Measurements from ENCODE around the gene SCYL2. TPM values are rescaled to one million over a fixed set of nuclear protein-coding genes. Genes with fewer than 3 reads are reported as not detected.
"Not testable (repeated sequence)": the region's sequence is repeated elsewhere in the genome, so short reads cannot be mapped to it uniquely, and the experiment has no call there.

The SCYL2 gene
- polyA plus RNA-seq, 1 donor (not counting 4 experiments of a cell fraction or from before 2014, with no cell fraction given), result 31.5 TPM

DNA sequence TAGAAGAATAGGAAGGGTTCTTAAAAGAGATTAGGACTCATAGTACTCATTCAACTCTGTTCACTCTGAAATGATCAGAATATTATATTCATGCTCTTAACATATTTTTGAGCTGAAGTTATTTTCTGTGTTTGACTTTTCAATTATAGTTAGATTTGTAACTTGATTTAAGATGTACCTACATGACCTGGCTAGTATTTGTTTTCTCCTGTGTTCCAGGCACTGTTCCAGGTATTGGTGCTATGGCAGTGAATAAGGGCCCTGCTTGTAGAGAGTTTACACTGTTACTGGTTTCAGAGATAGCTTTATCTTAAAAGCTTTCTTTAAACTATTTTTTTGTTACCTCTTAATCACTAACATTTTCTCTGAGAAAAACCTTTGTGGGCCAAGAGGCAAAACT lies 70.8 kb downstream of the SCYL2 start:
- no peaks in the 10 kb centered on the region for H3K27me3 ChIP-seq (ENCODE audit: control insufficient read depth, extremely low read depth, insufficient read depth, low read length)
- no peak for TF ChIP-seq EZH2 (IDR thresholded peaks at IDR 0.05; ENCODE audit: low read length)
- no peak for TF ChIP-seq CTCF (optimal IDR thresholded peaks at IDR 0.05 in 1 of 3, IDR thresholded peaks at IDR 0.05 in 1 of 3, conservative IDR thresholded peaks at IDR 0.05 in 1 of 3; ENCODE audit: extremely low read depth in 1 of 3, insufficient read depth in 2 of 3, low read length in 3 of 3)
- DNase-seq (ENCODE audit: low read depth, low spot score) (no peak), FAIRE-seq (no peak)
- H3K4me3 ChIP-seq (ENCODE audit: control insufficient read depth in 2 of 3, extremely low read depth in 1 of 3, insufficient read depth in 2 of 3, low read depth in 1 of 3, low read length in 3 of 3), result no peak overlapping the region
- no peaks in the 10 kb centered on the region for H3K4me1 ChIP-seq (ENCODE audit: control insufficient read depth, extremely low read depth, insufficient read depth, low read length)
- no peak overlapping the region for H3K27ac ChIP-seq (ENCODE audit: control insufficient read depth, insufficient read depth, low read length)
- no peaks in the 10 kb centered on the region for H3K79me2 ChIP-seq (ENCODE audit: control insufficient read depth, insufficient read depth, low read length)
- no peak overlapping the region for H2AFZ ChIP-seq (ENCODE audit: control insufficient read depth, low read length)
- no peaks in the 10 kb centered on the region for H3K9me1 ChIP-seq (ENCODE audit: control insufficient read depth, extremely low read depth, insufficient read depth, low read length)
- dilution Hi-C loops (cut with MboI; ENCODE audit: extremely low pct_ligation_motif_present, low sequenced_read_pairs), result no loop called here
- H3K36me3 ChIP-seq (ENCODE audit: control insufficient read depth in 2 of 2, extremely low read depth in 1 of 2, insufficient read depth in 2 of 2, low read length in 2 of 2), result peaks cover 3 to 5% of the 10 kb centered on the region in 2 experiments
- H3K4me2 ChIP-seq (ENCODE audit: control insufficient read depth, extremely low read depth, insufficient read depth, low read depth, low read length), result no peak overlapping the region
- no peaks in the 10 kb centered on the region for H3K9me3 ChIP-seq (ENCODE audit: control insufficient read depth, low read depth, low read length)
- H3K9ac ChIP-seq (ENCODE audit: control insufficient read depth, extremely low read depth, insufficient read depth, low read length), result no peak overlapping the region
- no peaks in the 10 kb centered on the region for H4K20me1 ChIP-seq (ENCODE audit: control insufficient read depth, extremely low read depth, insufficient read depth, low read length)

GRCh38 chr12:100339071-100339470 lies 72.1 kb downstream of the SCYL2 start:
- H3K4me2 ChIP-seq (ENCODE audit: control insufficient read depth, extremely low read depth, insufficient read depth, low read depth, low read length), result no peak overlapping the region
- dilution Hi-C loops (cut with MboI; ENCODE audit: extremely low pct_ligation_motif_present, low sequenced_read_pairs), result no loop called here
- H3K4me3 ChIP-seq (ENCODE audit: control insufficient read depth in 2 of 3, extremely low read depth in 1 of 3, insufficient read depth in 2 of 3, low read depth in 1 of 3, low read length in 3 of 3), result no peak overlapping the region
- H4K20me1 ChIP-seq (ENCODE audit: control insufficient read depth, extremely low read depth, insufficient read depth, low read length), result no peaks in the 10 kb centered on the region
- H2AFZ ChIP-seq (ENCODE audit: control insufficient read depth, low read length), result no peak overlapping the region
- no peaks in the 10 kb centered on the region for H3K9me3 ChIP-seq (ENCODE audit: control insufficient read depth, low read depth, low read length)
- no peaks in the 10 kb centered on the region for H3K4me1 ChIP-seq (ENCODE audit: control insufficient read depth, extremely low read depth, insufficient read depth, low read length)
- no peaks in the 10 kb centered on the region for H3K79me2 ChIP-seq (ENCODE audit: control insufficient read depth, insufficient read depth, low read length)
- H3K36me3 ChIP-seq (ENCODE audit: control insufficient read depth in 2 of 2, extremely low read depth in 1 of 2, insufficient read depth in 2 of 2, low read length in 2 of 2), result peaks cover 2 to 3% of the 10 kb centered on the region in 2 experiments
- no peak overlapping the region for H3K27ac ChIP-seq (ENCODE audit: control insufficient read depth, insufficient read depth, low read length)
- no peaks in the 10 kb centered on the region for H3K27me3 ChIP-seq (ENCODE audit: control insufficient read depth, extremely low read depth, insufficient read depth, low read length)
- no peak for TF ChIP-seq CTCF (optimal IDR thresholded peaks at IDR 0.05 in 1 of 3, IDR thresholded peaks at IDR 0.05 in 1 of 3, conservative IDR thresholded peaks at IDR 0.05 in 1 of 3; ENCODE audit: extremely low read depth in 1 of 3, insufficient read depth in 2 of 3, low read length in 3 of 3)
- TF ChIP-seq EZH2 (IDR thresholded peaks at IDR 0.05; ENCODE audit: low read length), result no peak
- DNase-seq (ENCODE audit: low read depth, low spot score) (no peak), FAIRE-seq (no peak)
- no peak overlapping the region for H3K9ac ChIP-seq (ENCODE audit: control insufficient read depth, extremely low read depth, insufficient read depth, low read length)
- H3K9me1 ChIP-seq (ENCODE audit: control insufficient read depth, extremely low read depth, insufficient read depth, low read length), result no peaks in the 10 kb centered on the region

GRCh38 chr12:100342897-100343296 lies 75.9 kb downstream of the SCYL2 start:
- H3K36me3 ChIP-seq (ENCODE audit: control insufficient read depth in 2 of 2, extremely low read depth in 1 of 2, insufficient read depth in 2 of 2, low read length in 2 of 2); H3K4me1 ChIP-seq (ENCODE audit: control insufficient read depth, extremely low read depth, insufficient read depth, low read length); H3K4me3 ChIP-seq (ENCODE audit: control insufficient read depth in 2 of 3, extremely low read depth in 1 of 3, insufficient read depth in 2 of 3, low read depth in 1 of 3, low read length in 3 of 3); H4K20me1 ChIP-seq (ENCODE audit: control insufficient read depth, extremely low read depth, insufficient read depth, low read length); H3K9me1 ChIP-seq (ENCODE audit: control insufficient read depth, extremely low read depth, insufficient read depth, low read length); H3K9ac ChIP-seq (ENCODE audit: control insufficient read depth, extremely low read depth, insufficient read depth, low read length); H3K4me2 ChIP-seq (ENCODE audit: control insufficient read depth, extremely low read depth, insufficient read depth, low read depth, low read length); H2AFZ ChIP-seq (ENCODE audit: control insufficient read depth, low read length); dilution Hi-C loops (cut with MboI; ENCODE audit: extremely low pct_ligation_motif_present, low sequenced_read_pairs); H3K79me2 ChIP-seq (ENCODE audit: control insufficient read depth, insufficient read depth, low read length); H3K27ac ChIP-seq (ENCODE audit: control insufficient read depth, insufficient read depth, low read length); DNase-seq (ENCODE audit: low read depth, low spot score); H3K27me3 ChIP-seq (ENCODE audit: control insufficient read depth, extremely low read depth, insufficient read depth, low read length); FAIRE-seq; H3K9me3 ChIP-seq (ENCODE audit: control insufficient read depth, low read depth, low read length): not testable (repeated sequence)

DNA sequence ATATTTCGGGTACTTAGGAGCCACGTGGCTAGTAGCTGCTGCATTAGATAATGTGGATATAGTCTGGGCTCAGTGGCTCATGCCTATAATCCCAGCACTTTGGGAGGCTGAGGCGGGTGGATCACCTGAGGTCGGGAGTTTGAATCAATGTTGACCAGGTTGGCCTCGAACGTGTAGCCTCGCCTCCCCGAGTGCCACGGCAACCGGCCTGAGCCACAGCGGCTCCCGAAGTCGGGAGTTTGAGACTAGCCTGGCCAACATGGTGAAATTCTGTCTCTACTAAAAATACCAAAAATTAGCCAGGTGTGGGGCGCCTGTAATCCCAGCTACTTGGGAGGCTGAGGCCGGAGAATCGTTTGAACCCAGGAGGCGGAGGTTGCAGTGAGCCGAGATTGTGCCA lies 77.4 kb downstream of the SCYL2 start:
- dilution Hi-C loops (cut with MboI; ENCODE audit: extremely low pct_ligation_motif_present, low sequenced_read_pairs); H3K79me2 ChIP-seq (ENCODE audit: control insufficient read depth, insufficient read depth, low read length); DNase-seq (ENCODE audit: low read depth, low spot score); FAIRE-seq; H3K9me1 ChIP-seq (ENCODE audit: control insufficient read depth, extremely low read depth, insufficient read depth, low read length); H3K9me3 ChIP-seq (ENCODE audit: control insufficient read depth, low read depth, low read length); H3K4me2 ChIP-seq (ENCODE audit: control insufficient read depth, extremely low read depth, insufficient read depth, low read depth, low read length); H3K4me3 ChIP-seq (ENCODE audit: control insufficient read depth in 2 of 3, extremely low read depth in 1 of 3, insufficient read depth in 2 of 3, low read depth in 1 of 3, low read length in 3 of 3); H3K27ac ChIP-seq (ENCODE audit: control insufficient read depth, insufficient read depth, low read length); H4K20me1 ChIP-seq (ENCODE audit: control insufficient read depth, extremely low read depth, insufficient read depth, low read length); H3K27me3 ChIP-seq (ENCODE audit: control insufficient read depth, extremely low read depth, insufficient read depth, low read length); H2AFZ ChIP-seq (ENCODE audit: control insufficient read depth, low read length); H3K9ac ChIP-seq (ENCODE audit: control insufficient read depth, extremely low read depth, insufficient read depth, low read length); H3K36me3 ChIP-seq (ENCODE audit: control insufficient read depth in 2 of 2, extremely low read depth in 1 of 2, insufficient read depth in 2 of 2, low read length in 2 of 2); H3K4me1 ChIP-seq (ENCODE audit: control insufficient read depth, extremely low read depth, insufficient read depth, low read length): not testable (repeated sequence)
